CD4-positive, alpha-beta T cell treated with Interleukin-6 at 100 ng/mL for 8 hours (primary cell): ENCODE results near the gene DHRS9.

Source experiments
- DNase-seq: peaks from one replicate; pipeline ENCODE4 v3.0.0-alpha.2; 2020; ENCODE audit warnings: mixed read lengths, low spot score

DHRS9 gene

DNA sequence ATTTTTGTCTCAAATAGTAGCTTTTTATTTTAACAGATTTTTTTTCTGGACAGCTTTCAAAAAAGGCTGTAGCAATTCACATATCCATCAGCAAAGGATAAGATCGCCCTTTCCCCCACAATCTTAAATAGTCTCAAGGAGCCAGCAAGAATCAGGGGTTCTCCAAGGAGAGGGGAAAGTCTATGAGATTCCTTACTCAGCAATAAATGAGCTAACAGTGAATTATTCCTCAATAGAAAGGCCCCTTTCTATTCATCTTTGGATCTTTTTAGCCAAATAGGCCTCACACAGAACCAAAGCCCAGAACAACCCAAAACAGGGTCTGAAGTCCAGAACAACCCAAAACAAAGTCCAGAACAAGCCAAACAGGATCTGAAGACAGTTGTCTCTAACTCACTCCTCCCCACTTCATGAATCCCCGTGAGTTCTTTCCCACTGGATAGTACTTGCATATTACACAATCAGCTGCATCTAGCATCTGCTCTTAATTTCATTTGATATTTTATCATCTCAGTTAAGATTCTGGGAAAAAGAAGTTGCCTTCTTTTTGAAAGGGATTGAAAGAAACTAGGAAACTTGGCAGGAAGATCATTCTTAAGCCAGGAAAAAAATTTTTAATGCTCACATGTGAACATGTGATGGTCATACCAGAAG lies 3.4 kb upstream of the DHRS9 start:
- DNase-seq: no peak

DNA sequence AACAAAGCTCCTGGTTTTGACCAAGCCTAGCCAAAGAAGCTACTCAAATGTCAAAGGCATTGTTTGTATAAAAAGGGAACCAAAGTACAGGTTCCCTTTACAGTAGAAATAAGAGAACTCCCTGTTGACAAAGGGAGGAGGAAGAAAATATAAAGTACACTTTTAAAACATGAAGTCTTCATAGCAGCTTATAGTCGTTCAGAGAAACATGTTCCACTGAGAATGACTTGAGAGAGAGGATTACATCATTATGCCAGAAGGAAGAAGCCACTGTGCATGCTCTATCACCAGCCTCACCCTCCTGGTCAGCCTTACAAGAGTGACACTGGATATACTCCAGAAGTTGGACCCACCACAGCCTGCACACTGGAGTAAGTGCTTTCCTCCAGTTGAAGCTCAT lies 2.5 kb upstream of the DHRS9 start:
- DNase-seq: no peak

DNA sequence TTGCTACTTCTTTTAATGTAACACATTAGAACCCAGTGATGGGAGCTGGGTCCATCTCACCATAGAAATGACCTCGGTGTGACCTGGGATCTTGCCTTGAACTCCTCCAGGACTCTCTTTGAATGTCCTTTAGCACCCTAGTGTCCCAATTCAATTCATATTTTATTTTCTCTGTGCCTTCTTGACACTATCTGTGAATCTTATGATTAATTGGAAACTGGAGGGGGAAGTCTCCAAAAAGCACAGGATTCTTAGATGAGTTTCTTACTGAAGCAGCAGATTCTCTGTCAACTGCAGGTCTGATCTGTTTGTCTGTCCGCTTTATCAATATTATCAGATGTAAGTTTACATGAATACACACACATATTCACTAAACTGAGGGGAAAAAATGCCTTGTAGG lies 470 bp downstream of the DHRS9 start:
- DNase-seq: no peak

DNA sequence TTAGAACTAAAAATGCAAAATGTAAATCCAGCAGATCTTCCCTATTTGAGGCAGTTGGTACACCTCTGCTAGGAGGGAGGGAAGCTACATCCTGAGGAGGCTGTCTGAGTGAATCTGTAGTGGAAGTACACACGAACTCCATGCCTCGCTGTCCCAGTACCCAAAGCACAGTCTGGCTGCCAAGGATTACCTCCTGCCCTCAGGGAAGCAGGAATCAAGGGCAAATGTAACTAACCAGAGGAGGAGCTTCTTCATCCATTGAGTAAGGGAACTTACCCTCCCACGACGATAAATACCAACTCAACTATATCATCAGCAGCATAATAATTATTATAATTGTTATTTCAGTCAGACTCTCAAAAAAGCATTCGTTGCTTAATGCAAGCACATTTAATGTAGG lies 2.1 kb downstream of the DHRS9 start:
- no peak for DNase-seq

DNA sequence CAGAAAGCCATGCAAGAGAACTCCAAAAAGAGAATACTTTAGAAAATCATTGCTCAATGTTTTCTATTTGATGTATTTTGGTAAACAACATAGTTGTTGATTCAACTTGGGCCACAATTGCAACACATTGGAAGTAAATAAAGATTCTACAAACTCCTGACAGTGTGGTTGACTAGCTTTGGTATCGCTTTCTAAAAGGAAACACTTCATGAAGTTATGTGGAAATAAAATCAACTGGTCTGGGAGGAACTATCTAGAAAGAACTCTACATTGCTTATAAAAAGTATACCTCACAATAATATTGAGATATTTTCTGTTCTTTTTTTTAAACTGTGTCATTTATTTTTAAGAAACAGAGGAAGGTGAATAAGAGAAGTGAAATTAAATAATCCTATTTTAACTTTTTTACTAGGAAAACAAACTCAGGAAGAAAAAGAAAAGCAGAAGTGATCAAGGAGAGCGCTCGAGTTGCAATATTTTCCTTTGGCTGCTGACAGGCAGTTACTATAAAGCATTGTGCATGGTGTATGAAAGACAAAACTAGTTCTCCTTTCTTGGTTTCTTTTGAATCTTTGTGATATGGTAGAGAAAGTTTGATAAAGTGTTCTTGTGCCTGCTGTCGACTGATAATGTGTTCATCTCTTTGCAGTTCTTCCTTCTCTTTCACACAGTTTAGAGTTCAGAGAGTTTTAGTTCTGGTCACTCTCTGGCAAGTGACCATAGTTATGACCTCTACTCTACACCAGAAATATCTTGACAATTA lies 3.0 kb downstream of the DHRS9 start:
- no peak for DNase-seq

DNA sequence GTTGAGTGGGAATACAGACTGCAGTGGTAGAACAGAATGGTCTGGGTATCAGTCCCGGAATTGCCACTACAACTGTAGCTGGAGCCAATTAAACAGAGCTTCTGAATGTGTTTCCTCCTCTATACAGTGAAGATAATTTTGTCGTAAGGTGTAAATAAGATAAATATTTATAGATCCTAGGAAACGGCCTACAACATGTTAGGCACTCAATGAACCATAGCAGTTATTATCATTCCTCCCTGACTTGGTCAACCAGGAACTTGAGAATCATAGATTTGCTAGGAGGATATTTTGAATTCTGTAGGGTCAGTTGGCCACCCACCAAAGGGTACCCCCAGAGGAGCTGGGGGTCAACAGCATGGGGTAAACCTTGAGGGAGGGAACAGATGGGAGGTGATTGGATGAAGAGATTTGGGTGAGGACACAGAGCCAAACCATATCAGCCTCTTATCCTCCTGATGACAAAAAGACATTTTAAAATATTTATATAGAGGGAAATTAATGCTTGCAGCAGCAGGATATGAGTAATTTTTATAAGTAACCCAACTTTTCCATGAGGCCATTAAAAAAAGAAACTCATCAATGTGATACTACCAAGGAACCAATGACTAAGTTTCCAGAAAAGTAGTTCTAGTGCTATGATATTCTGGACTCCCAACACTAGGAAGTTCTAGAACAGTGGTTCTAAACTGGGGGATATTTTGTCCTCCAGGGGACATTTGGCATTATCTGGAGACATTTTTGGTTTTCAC lies 4.0 kb downstream of the DHRS9 start:
- no peak for DNase-seq

DNA sequence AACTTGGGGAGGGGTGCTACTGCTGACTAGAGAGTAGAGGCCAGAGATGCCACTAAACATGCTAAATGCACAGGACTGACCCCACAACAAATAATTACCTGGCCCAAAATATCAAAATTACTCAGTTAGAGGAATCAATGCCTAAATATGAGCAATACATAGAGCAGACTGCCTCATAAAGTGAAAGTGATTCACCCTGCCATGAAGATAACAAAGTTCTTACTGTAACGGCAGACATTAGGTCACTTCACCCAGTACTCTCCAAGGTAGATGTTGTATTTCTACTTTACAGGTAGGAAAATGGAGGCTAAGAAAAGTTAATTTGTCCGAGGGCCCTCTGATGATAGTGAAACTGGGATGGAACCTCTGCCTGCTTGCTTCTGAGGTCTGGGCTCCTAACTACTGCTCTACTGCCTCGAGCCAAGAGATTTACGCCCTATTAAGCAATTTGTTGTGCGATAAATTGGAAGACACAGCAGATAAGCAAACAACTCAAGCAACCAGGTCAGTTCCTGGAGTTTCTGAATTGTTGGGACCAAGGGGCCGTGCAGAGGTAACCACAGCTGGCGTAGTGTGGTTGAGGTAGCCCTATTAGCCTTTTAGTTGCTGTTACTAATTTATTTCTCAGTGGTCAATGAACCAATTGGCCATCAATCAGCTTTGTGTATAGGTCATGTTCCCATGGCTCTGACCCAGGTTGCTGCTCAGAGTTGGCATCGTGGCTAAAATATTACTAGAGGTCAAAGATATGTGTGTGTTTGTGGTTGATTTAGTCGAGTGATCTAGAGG lies 4.8 kb downstream of the DHRS9 start:
- DNase-seq: no peak

DNA sequence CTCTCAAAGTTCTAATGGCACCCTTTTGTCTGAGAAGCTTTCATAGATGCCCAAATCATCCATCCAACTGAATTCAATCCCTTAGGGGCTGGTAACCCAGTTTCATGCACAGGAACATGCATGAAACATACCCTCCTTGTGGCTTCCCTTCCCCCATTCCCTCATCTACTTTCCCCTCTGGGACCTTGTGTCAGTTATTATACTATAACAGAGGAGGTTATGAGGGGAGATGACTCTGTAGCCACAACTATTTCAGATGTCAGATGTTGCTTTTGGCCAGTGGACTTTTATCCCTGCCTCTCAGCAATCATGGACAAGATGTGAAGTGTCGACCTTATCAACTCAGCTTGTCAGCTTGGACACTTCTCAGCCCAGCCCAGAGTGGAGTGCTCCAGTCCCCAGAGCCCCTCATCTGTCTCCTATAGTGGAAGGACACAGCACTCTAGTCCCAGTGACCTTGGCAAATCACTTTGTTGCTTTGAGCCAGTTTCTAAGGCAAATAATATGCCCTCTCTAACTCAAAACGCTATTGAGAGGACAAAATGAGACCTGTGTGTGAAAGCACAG lies 8.4 kb downstream of the DHRS9 start:
- DNase-seq: no peak

DNA sequence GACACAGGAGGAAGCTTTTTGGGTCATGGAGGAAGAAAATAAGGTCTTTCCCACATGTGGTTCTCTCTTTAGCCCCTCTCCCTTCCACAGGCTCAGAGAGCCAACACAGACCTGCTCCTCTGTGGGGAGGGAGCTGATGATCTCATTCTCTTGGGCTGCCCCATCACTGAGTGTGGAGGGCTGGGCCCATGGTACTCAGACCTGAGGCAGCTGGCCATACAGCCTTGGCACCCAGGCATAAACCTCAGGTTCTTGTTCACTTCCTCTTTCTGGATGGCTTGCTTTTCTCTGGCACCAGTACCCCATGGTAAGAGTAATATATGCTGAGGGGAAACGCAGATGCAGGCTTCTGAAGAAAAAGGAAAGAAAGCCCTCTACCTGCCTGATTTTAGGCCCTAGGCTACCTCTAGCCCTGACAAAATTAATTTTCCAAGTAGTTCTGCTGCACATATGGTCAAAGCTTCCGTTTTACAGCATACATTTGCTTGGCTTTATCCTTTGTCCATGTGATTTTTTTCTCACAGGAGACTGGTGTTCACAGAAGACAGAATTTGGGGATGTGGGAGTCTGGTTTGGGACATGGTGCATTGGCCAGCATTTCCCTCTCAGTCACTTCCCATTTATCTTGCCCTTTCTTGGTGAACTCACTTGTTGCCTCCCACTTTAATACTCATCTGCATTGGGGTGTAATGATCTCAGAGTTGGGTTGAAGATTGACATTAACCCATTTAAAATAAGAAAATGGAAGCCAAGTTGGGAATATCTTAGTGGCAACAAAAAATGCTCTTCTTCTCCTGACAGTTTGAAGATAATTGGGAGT lies 11.1 kb downstream of the DHRS9 start:
- no peak for DNase-seq

DNA sequence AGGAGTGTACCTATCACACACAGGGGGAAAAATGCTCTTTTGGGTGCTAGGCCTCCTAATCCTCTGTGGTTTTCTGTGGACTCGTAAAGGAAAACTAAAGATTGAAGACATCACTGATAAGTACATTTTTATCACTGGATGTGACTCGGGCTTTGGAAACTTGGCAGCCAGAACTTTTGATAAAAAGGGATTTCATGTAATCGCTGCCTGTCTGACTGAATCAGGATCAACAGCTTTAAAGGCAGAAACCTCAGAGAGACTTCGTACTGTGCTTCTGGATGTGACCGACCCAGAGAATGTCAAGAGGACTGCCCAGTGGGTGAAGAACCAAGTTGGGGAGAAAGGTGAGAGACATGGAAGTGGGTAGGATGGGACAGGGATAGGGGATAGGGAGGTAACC lies 12.2 kb downstream of the DHRS9 start:
- no peak for DNase-seq

DNA sequence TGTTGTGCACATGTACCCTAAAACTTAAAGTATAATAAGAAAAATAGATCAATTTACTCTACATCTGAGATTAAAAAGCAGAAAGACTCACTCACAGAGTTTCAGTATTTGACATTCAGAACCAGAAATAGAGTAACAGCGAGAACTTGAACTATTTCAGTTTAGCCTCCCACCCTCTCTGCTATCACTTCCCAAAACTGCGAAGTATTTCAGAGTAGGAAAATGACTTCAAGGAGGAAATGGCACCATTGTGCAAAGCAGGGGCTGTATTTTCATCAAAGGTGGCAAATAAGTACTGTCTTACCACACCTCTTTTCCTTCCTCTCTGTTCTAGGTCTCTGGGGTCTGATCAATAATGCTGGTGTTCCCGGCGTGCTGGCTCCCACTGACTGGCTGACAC lies 13.6 kb downstream of the DHRS9 start:
- DNase-seq: no peak

DNA sequence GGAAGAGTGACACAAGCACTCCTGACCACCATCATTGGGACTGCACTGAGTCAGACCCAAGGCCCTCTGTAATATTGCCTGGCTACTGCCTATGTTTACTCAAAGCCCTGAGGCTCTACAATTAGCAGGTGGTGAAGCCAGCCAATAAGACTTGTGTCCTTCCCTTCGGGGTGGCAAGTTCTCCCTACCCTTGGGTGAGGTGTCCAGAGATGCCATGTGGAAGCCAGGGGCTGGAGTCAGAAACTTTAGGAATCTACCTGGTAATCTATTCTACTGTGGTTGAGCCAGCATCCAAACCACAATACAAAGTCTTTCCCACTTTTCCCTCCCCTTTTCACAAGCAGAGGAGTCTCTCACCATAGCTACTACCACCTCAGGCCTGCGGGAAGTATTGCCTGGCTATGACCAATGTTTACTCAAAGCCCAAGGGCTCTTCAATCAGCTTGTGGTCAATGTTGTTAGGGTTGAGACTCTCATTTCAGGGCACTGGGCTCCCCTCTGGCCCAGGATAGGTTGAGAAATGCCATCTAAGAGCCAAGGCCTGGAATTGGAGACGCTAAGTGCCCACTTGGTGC lies 17.6 kb downstream of the DHRS9 start:
- DNase-seq: no peak

DNA sequence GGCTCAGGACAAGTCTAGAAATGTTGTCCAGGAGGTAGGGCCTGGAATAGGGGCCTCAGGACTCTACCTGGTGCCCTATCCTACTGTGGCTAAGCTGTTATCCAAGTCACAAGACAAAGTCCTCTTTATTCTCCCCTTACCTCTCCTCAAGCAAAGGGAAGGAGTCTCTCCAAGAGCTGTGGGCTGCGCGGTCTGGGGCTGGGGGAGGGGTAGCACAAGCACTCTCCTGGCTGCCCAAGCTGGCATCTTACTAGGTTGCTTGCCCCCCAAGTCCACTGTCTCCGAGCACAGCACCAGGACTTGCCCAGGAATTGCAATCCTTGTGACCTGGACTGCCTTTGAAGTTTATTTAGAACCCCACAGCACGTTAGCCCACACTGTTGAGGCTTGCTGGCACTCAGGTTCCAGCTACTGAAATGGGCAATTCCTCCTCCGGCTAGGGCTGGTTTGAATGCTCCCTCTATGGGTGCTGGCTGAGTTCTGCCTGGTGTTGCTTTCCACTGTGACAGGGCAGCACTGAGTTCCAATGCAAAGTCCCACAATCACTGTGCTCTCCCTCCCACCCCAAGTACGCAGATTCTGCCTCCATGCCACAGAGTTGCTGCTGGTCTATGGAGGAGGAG lies 18.5 kb downstream of the DHRS9 start:
- DNase-seq: no peak

DNA sequence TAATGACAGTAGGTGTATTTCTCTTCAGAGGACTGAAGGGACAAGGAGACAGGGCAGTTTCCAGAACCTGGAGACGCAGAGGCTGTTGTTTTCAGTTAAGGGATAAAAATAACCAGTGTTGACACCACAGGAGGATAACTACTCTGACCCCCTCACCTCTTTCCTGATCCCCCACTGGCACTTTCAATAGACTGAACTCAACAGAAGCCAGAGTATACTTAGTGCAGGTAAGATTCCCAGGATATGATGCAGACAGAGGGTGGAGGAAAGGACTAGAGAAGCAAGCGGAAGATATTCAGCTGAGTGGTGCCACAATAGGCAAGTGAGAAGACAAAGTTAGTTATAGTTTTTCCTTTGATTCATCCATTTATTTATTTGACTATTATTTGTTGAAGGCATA lies 19.8 kb downstream of the DHRS9 start:
- DNase-seq: no peak

DNA sequence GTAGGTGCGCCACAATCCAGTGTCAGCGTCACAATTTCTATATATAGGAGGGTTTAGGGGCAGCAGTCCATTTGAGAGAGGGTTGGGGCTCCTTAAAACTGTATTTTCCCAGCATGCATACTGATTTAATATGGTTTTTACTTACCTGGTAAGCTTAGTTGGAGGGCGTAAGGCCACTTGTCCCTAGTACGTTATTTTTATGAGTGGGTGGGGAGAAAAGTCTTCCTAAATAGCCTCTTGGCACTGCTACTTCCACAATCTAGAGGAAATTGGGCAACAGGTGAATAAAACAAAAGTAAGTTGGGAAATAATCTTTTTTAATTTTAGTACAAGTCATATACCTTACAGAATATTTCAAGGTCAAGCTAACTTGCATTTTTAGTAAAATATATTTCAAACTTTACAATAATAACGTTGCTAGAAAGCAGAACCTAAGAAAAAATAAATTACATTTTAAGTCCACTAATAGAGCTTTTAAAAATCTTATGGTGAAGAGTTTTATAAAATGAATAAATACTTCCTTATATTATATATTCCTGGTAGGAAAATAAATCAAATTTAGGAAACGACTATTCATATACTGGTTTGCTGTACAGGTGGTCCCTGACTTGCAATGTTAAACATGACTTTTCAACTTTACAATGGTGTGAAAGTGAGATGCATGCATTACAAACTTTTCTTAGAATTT lies 20.9 kb downstream of the DHRS9 start:
- no peak for DNase-seq

DNA sequence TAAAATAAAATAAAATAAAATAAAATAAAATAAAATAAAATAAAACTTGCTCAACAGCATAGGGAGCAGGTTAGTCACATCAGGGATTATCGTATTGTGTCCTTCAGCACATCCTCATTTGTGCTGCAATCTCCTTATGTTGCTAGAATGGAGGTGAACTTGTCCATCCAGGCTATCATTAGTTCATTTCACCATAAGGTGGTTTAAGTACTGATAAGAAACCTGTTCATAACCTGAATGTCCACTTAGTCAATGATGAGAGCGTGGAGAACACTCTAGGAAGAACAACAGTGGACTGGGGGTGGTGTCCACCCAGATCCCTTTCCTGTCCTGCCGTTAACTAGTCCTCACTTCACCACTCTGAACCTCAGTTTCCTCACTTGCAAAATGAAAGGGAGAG lies 21.9 kb downstream of the DHRS9 start:
- no peak for DNase-seq

DNA sequence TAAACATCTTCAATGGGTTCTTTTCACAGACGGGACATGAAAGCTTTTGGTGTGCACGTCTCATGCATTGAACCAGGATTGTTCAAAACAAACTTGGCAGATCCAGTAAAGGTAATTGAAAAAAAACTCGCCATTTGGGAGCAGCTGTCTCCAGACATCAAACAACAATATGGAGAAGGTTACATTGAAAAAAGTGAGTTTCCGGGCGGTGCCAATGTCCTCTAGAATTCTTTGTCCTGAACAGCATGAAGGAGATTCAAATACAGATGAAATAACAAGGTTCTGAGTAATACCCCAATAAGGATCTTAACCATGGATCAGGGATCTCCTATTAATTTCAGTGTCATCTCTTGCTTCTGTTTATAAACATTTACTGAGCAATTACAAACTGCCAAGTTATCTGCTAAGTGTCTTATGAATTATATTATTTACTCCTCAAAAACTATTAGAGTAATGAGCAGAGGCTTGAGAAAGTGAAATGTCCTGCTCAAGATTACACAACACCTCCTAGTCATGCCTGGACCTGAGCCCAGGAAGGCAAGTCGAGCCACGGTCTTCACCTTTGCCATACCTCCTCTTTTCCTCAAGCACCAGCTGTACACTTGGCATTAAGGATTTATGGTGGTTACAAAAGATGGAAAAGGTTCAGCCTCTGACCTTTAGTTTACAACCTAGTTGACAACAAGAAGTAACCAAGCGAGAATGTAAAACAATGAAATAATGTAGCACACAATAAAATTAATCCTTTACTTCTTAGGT lies 22.6 kb downstream of the DHRS9 start:
- DNase-seq: no peak

DNA sequence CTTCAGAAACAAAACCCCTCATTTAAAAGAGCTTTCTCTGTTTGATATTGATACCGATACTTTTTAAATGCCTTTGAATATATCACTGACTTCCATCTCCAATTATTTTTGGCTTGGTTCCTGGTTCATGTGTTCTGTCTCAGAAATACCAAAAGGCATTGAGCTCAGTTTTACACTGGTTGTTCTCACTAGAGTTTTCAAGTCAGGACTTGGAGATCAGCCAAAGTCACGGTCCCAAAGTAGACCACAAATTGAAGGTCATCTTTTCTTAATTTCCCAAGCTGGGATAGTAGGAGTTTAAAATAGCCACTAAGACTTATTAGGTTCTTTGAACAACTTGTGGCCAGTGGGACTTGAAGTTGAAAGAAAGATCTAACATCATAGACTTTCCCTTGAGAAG lies 24.2 kb downstream of the DHRS9 start:
- DNase-seq: no peak

DNA sequence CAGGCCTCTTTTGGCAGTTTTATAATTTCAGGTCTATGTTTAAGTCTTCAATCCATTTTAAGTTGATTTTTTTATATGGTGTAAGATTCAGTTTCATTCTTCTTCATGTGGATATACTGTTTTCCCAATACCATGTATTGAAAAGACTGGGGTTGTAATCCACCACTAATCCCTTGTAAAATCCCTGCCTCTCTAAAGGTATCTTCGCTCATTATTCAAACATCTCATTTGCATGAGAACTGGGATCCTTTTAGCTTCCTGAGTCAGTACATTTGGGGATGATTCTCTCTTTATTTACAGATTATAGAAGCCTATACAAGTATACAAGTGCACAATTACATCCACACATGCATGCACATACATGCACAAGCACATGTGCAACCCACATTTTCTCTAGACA lies 25.3 kb downstream of the DHRS9 start:
- DNase-seq: no peak
